Psoas muscle (tissue), 8 donors: ENCODE data around the gene TEKT2. TPM values are rescaled to one million over a fixed set of nuclear protein-coding genes. Genes with fewer than 3 reads are reported as not detected.

Source experiments
- ATAC-seq, 4 donors: fragments of 200-7000 bp; cut with Tn5 transposase; one replicate each; pipeline ENCODE4 v1.9.1; 2020; ENCODE audit warnings: moderate library complexity in 3 of 4, mild to moderate bottlenecking in 2 of 4
- DNase-seq, 2 donors: peaks; one replicate each; pipeline ENCODE4 v3.0.0-alpha.2; 2020
- H3K27ac ChIP-seq: fragments of 200-600 bp; one replicate; pipeline ENCODE4 v1.8.0; 2022
- H3K27me3 ChIP-seq, 3 donors: fragments of 200-600 bp in 1 of 3; one replicate each; pipeline versions ENCODE4 v1.6.1 to v1.8.0; 2013 to 2022; ENCODE audit warnings: low read length in 2 of 3, mild to moderate bottlenecking in 2 of 3, moderate library complexity in 1 of 3; ENCODE audit not compliant: insufficient read depth in 3 of 3
- H3K36me3 ChIP-seq, 2 donors: fragments of 200-600 bp in 1 of 2; one replicate each; pipeline versions ENCODE4 v1.6.1 to v1.8.0; 2013 to 2022; ENCODE audit warnings: low read depth in 1 of 2, mild to moderate bottlenecking in 1 of 2, moderate library complexity in 1 of 2; ENCODE audit not compliant: insufficient read depth in 1 of 2
- H3K4me1 ChIP-seq: fragments of 200-600 bp; one replicate; pipeline ENCODE4 v1.8.0; 2022
- H3K4me3 ChIP-seq: fragments of 200-600 bp; one replicate; pipeline ENCODE4 v1.8.0; 2022; ENCODE audit warnings: mild to moderate bottlenecking
- H3K9me3 ChIP-seq: fragments of 200-600 bp; one replicate; pipeline ENCODE4 v1.8.0; 2022
- CTCF ChIP-seq: fragments of 200-600 bp; IDR thresholded peaks from one replicate; pipeline ENCODE4 v1.8.0; 2022; ENCODE audit warnings: antibody characterized with exemption
- whole genome bisulfite sequencing, 3 donors: extraction: QIAGEN DNeasy Blood & Tissue Kit; methylation state at CpG; one replicate each; pipeline versions ENCODE4 v1.1.6 to v1.1.7; 2013; 5-methylcytosine and 5-hydroxymethylcytosine counted together
- intact Hi-C, 2 donors: fragments of 100-400 bp; cut with DNase I; formaldehyde crosslinking; loops; one replicate each; pipeline versions ENCODE4 v1.11.0 to v1.14.2; 2022
- polyA plus RNA-seq, 3 donors: library from polyadenylated mRNA; stranded (reverse); fragments of 200-250 nt; gene quantifications; one replicate each; pipeline ENCODE4 v1.2.3, GENCODE V29; 2013
- total RNA-seq, 4 donors: library from RNA; stranded (reverse); fragmentation: NEBNext Ultra II Directional in 2 of 4; extraction: Animal tissue kit (Norgen Biotek cat#: 25700) in 2 of 4; gene quantifications; one replicate each; pipeline versions ENCODE4 v1.2.1 to v1.2.4, GENCODE V29; 2021 to 2023
- donor health status: healthy with polysubstance abuse.
- donor health status: DM: no; HTN: no; CAD: no; lungs with moderate emphysema.
- donor health status: Bipolar disorder and iron deficiency.
- donor health status: healthy.
- donor health status: DM: yes; HTN: yes; CAD: no.
- donor health status: DM: no; HTN: no; CAD: no.
- donor health status: DM: no; HTN: no; CAD: no.
- donor health status: DM: yes; HTN: yes; CAD: no.

TEKT2 gene
- total and polyA plus RNA-seq, 7 donors = 0.03 to 0.04 TPM; not detected in 5

- Histone ChIP-seq H3K4me3 (no peak overlapping the region), H3K27me3 (no peaks in the 10 kb centered on the region), H3K9me3 (no peaks in the 10 kb centered on the region), H3K36me3 (no peaks in the 10 kb centered on the region), H3K4me1 (no peaks in the 10 kb centered on the region), H3K27ac (no peak overlapping the region)
- ATAC-seq (no peak), DNase-seq (no peak)
- no peak for TF ChIP-seq CTCF
- 57 to 80% (median 68%) methylated on average over 5 of the region's 5 CpGs for WGBS, 3 donors
- intact Hi-C loops = no loop called here
Observed at GRCh38 chr1:36116901-36117300, 33.0 kb downstream of the TEKT2 start.

GRCh38 chr1:36118447-36119204 is 34.7 kb downstream of the TEKT2 start:
- ATAC-seq = no peak

DNA sequence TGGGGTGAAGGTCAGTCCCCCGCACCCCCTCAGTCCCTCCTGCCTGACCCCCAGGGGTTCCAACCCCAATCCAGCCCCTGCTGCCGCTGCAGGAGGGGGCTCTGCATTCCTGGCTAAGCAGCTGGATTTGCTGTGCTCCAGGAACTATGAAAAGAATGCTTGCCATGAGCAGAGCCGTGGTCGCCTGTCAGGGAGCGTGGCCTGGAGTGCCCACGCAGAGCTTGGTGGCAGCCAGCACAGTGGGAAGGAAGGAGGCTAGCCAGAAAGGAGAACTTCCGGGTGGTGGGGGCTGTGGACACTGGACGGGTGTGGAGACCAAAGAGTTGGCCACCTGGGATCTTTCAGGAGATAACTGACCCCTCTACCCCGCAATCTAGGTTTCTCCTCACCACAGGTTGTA is 35.6 kb downstream of the TEKT2 start:
- peaks cover 0 to 12% (median 0%) of the 10 kb centered on the region in 3 donors for H3K27me3 ChIP-seq
- DNase-seq (no peak), ATAC-seq (no peak)
- WGBS, 3 donors = 30 to 42% (median 30%) methylated on average over 9 of the region's 9 CpGs
- no peak overlapping the region for H3K27ac ChIP-seq
- intact Hi-C loops = no loop called here
- H3K4me1 ChIP-seq = no peaks in the 10 kb centered on the region
- H3K36me3 ChIP-seq = no peaks in the 10 kb centered on the region
- H3K9me3 ChIP-seq = no peaks in the 10 kb centered on the region
- no peak for TF ChIP-seq CTCF
- H3K4me3 ChIP-seq = no peak overlapping the region

More at GRCh38 chr1:36118447-36119204, 34.7 kb downstream of the TEKT2 start:
- Histone ChIP-seq H3K27ac (no peak overlapping the region), H3K4me3 (no peak overlapping the region), H3K9me3 (no peaks in the 10 kb centered on the region), H3K27me3 (peaks cover 0 to 5% (median 0%) of the 10 kb centered on the region in 3 donors), H3K4me1 (no peaks in the 10 kb centered on the region), H3K36me3 (no peaks in the 10 kb centered on the region)
- no peak for TF ChIP-seq CTCF
- WGBS, 3 donors = 45 to 63% (median 54%) methylated on average over 10 of the region's 10 CpGs
- intact Hi-C loops = no loop called here
- no peak for DNase-seq

GRCh38 chr1:36122062-36123030 is 38.5 kb downstream of the TEKT2 start:
- no peak overlapping the region for H3K4me3 ChIP-seq
- no peak for ATAC-seq
- peaks cover 0 to 16% (median 10%) of the 10 kb centered on the region in 3 donors for H3K27me3 ChIP-seq
- no peaks in the 10 kb centered on the region for H3K9me3 ChIP-seq
- H3K27ac ChIP-seq = no peak overlapping the region
- intact Hi-C loops = no loop called here
- TF ChIP-seq CTCF = no peak
- no peaks in the 10 kb centered on the region for H3K4me1 ChIP-seq
- WGBS, 3 donors = 85 to 91% (median 86%) methylated on average over 12 of the region's 12 CpGs
- no peak for DNase-seq
- H3K36me3 ChIP-seq = no peaks in the 10 kb centered on the region
